ENCODE measurements around the gene NDUFC1. TPM values are rescaled to one million over a fixed set of nuclear protein-coding genes. Genes with fewer than 3 reads are reported as not detected.

The NDUFC1 gene
- total and polyA plus RNA-seq, 2 of the 8 experiments (the other 6 are each of a cell fraction or from before 2014, with no cell fraction given) = 41.9 to 62.0 TPM

DNA sequence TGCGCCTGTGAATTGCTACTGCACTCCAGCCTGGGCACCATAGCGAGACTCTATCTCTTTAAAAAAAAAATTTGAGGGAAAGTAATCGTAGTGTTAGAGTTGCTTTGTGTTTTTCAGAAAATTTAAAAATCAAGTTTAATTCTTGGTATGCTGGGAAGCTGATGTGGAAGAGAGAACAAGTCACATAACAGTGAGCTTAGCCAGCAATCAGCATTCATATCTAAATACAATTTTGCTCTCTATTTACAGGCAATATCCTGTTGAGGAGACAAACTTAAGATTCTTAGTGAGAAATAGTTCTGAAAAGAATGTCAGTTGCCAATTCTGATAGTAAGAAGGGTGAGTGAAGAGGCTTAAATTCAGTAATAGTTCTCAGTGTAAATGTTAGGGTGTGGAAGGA, 9.6 kb upstream of the NDUFC1 start (continued):
- TF ChIP-seq CHD7 (IDR thresholded peaks at IDR 0.05; ENCODE audit: insufficient replicate concordance, low read length) = no peak
- TF ChIP-seq, protein P1, sequence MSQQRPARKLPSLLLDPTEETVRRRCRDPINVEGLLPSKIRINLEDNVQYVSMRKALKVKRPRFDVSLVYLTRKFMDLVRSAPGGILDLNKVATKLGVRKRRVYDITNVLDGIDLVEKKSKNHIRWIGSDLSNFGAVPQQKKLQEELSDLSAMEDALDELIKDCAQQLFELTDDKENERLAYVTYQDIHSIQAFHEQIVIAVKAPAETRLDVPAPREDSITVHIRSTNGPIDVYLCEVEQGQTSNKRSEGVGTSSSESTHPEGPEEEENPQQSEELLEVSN (IDR thresholded peaks at IDR 0.05) = no peak
- no peak for TF ChIP-seq CTCF (IDR thresholded peaks at IDR 0.05; ENCODE audit: control extremely low read depth in 1 of 3, insufficient read depth in 1 of 3, low read depth in 1 of 3, low read length in 3 of 3)
- TF ChIP-seq POLR2A (IDR thresholded peaks at IDR 0.05; ENCODE audit: control extremely low read depth in 1 of 2, low read depth in 2 of 2, low read length in 2 of 2) = no peak
- TF ChIP-seq SP1 (IDR thresholded peaks at IDR 0.05; ENCODE audit: low read depth, low read length) = no peak
- TF ChIP-seq GABPA (IDR thresholded peaks at IDR 0.05; ENCODE audit: borderline replicate concordance, insufficient read depth, low read length) = no peak
- TF ChIP-seq RBBP5 (IDR thresholded peaks at IDR 0.05; ENCODE audit: borderline replicate concordance, low read depth, low read length) = no peak
- no peak for TF ChIP-seq KDM1A (IDR thresholded peaks at IDR 0.05; ENCODE audit: borderline replicate concordance, low read length)
- no peak for TF ChIP-seq CBX8 (IDR thresholded peaks at IDR 0.05; ENCODE audit: borderline replicate concordance, low read depth, low read length)
